NCI-H345 treated with DMSO at 0.1 percent for 48 hours (cell line): Measurements from ENCODE around the gene DGCR6L.
A peak's percentile ranks its signal among the peaks of the same experiment; 100 is the strongest.
"Not testable (repeated sequence)": the region's sequence is repeated elsewhere in the genome, so short reads cannot be mapped to it uniquely, and the experiment has no call there.

ENCODE experiments used
- DNase-seq: peaks from one replicate; lab custom pipeline; 2025; ENCODE audit not compliant: unreplicated experiment; lab: John Stamatoyannopoulos, UW

The DGCR6L gene

GRCh38 chr22:20292673-20293232, 27.1 kb downstream of the DGCR6L start:
- DNase-seq, result no peak

- no peak for DNase-seq
Measured at GRCh38 chr22:20292108-20292507, 27.8 kb downstream of the DGCR6L start.

- no peak for DNase-seq
Measured at GRCh38 chr22:20291604-20292063, 28.2 kb downstream of the DGCR6L start.

GRCh38 chr22:20291249-20291586, 28.6 kb downstream of the DGCR6L start:
- no peak for DNase-seq

GRCh38 chr22:20290578-20291248, 29.1 kb downstream of the DGCR6L start:
- DNase-seq, result no peak

GRCh38 chr22:20290045-20290392, 29.8 kb downstream of the DGCR6L start:
- DNase-seq, result no peak

- not testable (repeated sequence) for DNase-seq
Measured at GRCh38 chr22:20289182-20290044, 30.4 kb downstream of the DGCR6L start.

GRCh38 chr22:20286784-20287423, 33.0 kb downstream of the DGCR6L start:
- not testable (repeated sequence) for DNase-seq

GRCh38 chr22:20286312-20286660, 33.6 kb downstream of the DGCR6L start:
- not testable (repeated sequence) for DNase-seq

- DNase-seq, result peak; percentile 2
Measured at GRCh38 chr22:20285473-20286311, 34.2 kb downstream of the DGCR6L start.

- DNase-seq, result no peak
Measured at GRCh38 chr22:20284471-20285086, 35.3 kb downstream of the DGCR6L start.

GRCh38 chr22:20283674-20284066, 36.2 kb downstream of the DGCR6L start:
- DNase-seq, result no peak

GRCh38 chr22:20282901-20283673, 36.8 kb downstream of the DGCR6L start:
- no peak for DNase-seq

GRCh38 chr22:20281891-20282290, 38.0 kb downstream of the DGCR6L start:
- DNase-seq, result no peak

- not testable (repeated sequence) for DNase-seq
Measured at GRCh38 chr22:20281473-20281872, 38.4 kb downstream of the DGCR6L start.

GRCh38 chr22:20280866-20281265, 39.0 kb downstream of the DGCR6L start:
- DNase-seq, result no peak

GRCh38 chr22:20280163-20280562, 39.7 kb downstream of the DGCR6L start:
- not testable (repeated sequence) for DNase-seq

- DNase-seq, result no peak
Measured at GRCh38 chr22:20279662-20280134, 40.2 kb downstream of the DGCR6L start.

GRCh38 chr22:20278726-20279490, 41.0 kb downstream of the DGCR6L start:
- DNase-seq, result not testable (repeated sequence)
